ENCODE data around the gene GLP2R.
"Not testable (repeated sequence)": the region's sequence is repeated elsewhere in the genome, so short reads cannot be mapped to it uniquely, and the experiment has no call there.

The GLP2R gene

GRCh38 chr17:9825641-9826150, at the start of gene GLP2R:
GLP2R (plus strand) TSS chr17:9825924; CDS start chr17:9826064, 140 bp downstream.
- no peak for DNase-seq (ENCODE audit: low read depth in 1 of 2, low spot score in 1 of 2)

GRCh38 chr17:9776911-9777310, 48.8 kb upstream of the GLP2R start:
- DNase-seq (ENCODE audit: low read depth in 1 of 2, low spot score in 1 of 2), result no peak

GRCh38 chr17:9780552-9780951, 45.2 kb upstream of the GLP2R start:
- DNase-seq (ENCODE audit: low read depth in 1 of 2, low spot score in 1 of 2), result no peak

- DNase-seq (ENCODE audit: low read depth in 1 of 2, low spot score in 1 of 2), result no peak
These were observed 42.7 kb upstream of the GLP2R start for GRCh38 chr17:9783050-9783449.

- DNase-seq (ENCODE audit: low read depth in 1 of 2, low spot score in 1 of 2), result not testable (repeated sequence)
These were observed 42.3 kb upstream of the GLP2R start for GRCh38 chr17:9783465-9783864.

GRCh38 chr17:9784544-9784943, 41.2 kb upstream of the GLP2R start:
- DNase-seq (ENCODE audit: low read depth in 1 of 2, low spot score in 1 of 2), result no peak

GRCh38 chr17:9788601-9789000, 37.1 kb upstream of the GLP2R start:
- no peak for DNase-seq (ENCODE audit: low read depth in 1 of 2, low spot score in 1 of 2)

- no peak for DNase-seq (ENCODE audit: low read depth in 1 of 2, low spot score in 1 of 2)
These were observed 35.4 kb upstream of the GLP2R start for GRCh38 chr17:9790316-9790715.

GRCh38 chr17:9790889-9791876, 34.5 kb upstream of the GLP2R start, which contains the start of gene DHRS7C:
DHRS7C (minus strand) TSS chr17:9791592; CDS start chr17:9791284, 308 bp downstream.
- no peak for DNase-seq (ENCODE audit: low read depth in 1 of 2, low spot score in 1 of 2)

- no peak for DNase-seq (ENCODE audit: low read depth in 1 of 2, low spot score in 1 of 2)
These were observed 33.4 kb upstream of the GLP2R start for GRCh38 chr17:9792181-9792840.

GRCh38 chr17:9798008-9798407, 27.7 kb upstream of the GLP2R start:
- no peak for DNase-seq (ENCODE audit: low read depth in 1 of 2, low spot score in 1 of 2)

- no peak for DNase-seq (ENCODE audit: low read depth in 1 of 2, low spot score in 1 of 2)
These were observed 27.0 kb upstream of the GLP2R start for GRCh38 chr17:9798724-9799123.

GRCh38 chr17:9801505-9801904, 24.2 kb upstream of the GLP2R start:
- DNase-seq (ENCODE audit: low read depth in 1 of 2, low spot score in 1 of 2), result no peak

- DNase-seq (ENCODE audit: low read depth in 1 of 2, low spot score in 1 of 2), result no peak
These were observed 23.4 kb upstream of the GLP2R start for GRCh38 chr17:9802294-9802693.

- no peak for DNase-seq (ENCODE audit: low read depth in 1 of 2, low spot score in 1 of 2)
These were observed 23.0 kb upstream of the GLP2R start for GRCh38 chr17:9802697-9803096.

- no peak for DNase-seq (ENCODE audit: low read depth in 1 of 2, low spot score in 1 of 2)
These were observed 20.0 kb upstream of the GLP2R start for GRCh38 chr17:9805769-9806168.

GRCh38 chr17:9806699-9807098, 19.0 kb upstream of the GLP2R start:
- DNase-seq (ENCODE audit: low read depth in 1 of 2, low spot score in 1 of 2), result no peak

- no peak for DNase-seq (ENCODE audit: low read depth in 1 of 2, low spot score in 1 of 2)
These were observed 16.3 kb upstream of the GLP2R start for GRCh38 chr17:9809409-9809808.

GRCh38 chr17:9810100-9810949, 15.4 kb upstream of the GLP2R start:
- no peak for DNase-seq (ENCODE audit: low read depth in 1 of 2, low spot score in 1 of 2)

- no peak for DNase-seq (ENCODE audit: low read depth in 1 of 2, low spot score in 1 of 2)
These were observed 14.6 kb upstream of the GLP2R start for GRCh38 chr17:9811086-9811485.

- no peak for DNase-seq (ENCODE audit: low read depth in 1 of 2, low spot score in 1 of 2)
These were observed 14.2 kb upstream of the GLP2R start for GRCh38 chr17:9811537-9811936.
